ENCODE measurements around the gene GP1BB. TPM values are rescaled to one million over a fixed set of nuclear protein-coding genes. Genes with fewer than 3 reads are reported as not detected.

The GP1BB gene
- total and polyA plus RNA-seq, 12 donors = 5.3 to 56.1 (median 9.5) TPM; not detected in 6

GRCh38 chr22:19727310-19728150 lies 4.2 kb downstream of the GP1BB start:
- H3K4me3 ChIP-seq = no peak overlapping the region
- intact Hi-C loops (cut with DNase I) = loop anchor here in 1 of 10 donors (2.0 kb wide), 1 partner anchor 183 kb away; no protein-coding TSS in a partner anchor
- H3K36me3 ChIP-seq = peaks cover 0 to under 1% (median 0%) of the 10 kb centered on the region in 9 donors
- 59 to 65% methylated on average over 61 of the region's 61 CpGs for WGBS, 2 donors
- DNase-seq (no peak), ATAC-seq (no peak)
- peaks cover 0 to 39% (median 27%) of the 10 kb centered on the region in 7 donors for H3K27me3 ChIP-seq
- peaks cover 11 to 26% (median 22%) of the 10 kb centered on the region in 9 donors for H3K4me1 ChIP-seq
- H3K9me3 ChIP-seq = no peaks in the 10 kb centered on the region
- no peak for TF ChIP-seq CTCF (IDR thresholded peaks at IDR 0.05)
- H3K27ac ChIP-seq = no peak overlapping the region

- Histone ChIP-seq H3K4me1 (peaks cover 5 to 18% (median 14%) of the 10 kb centered on the region in 9 donors), H3K36me3 (no peaks in the 10 kb centered on the region), H3K27me3 (peaks cover 0 to 32% (median 20%) of the 10 kb centered on the region in 7 donors), H3K9me3 (no peaks in the 10 kb centered on the region), H3K27ac (no peak overlapping the region), H3K4me3 (no peak overlapping the region)
- DNase-seq (no peak), ATAC-seq (no peak)
- TF ChIP-seq CTCF (IDR thresholded peaks at IDR 0.05) = no peak
- 71 to 78% methylated on average over 6 of the region's 6 CpGs for WGBS, 2 donors
- intact Hi-C loops (cut with DNase I) = loop anchor here in 1 of 10 donors (2.0 kb wide), 1 partner anchor 183 kb away; no protein-coding TSS in a partner anchor
Measured at GRCh38 chr22:19728271-19728670, 4.9 kb downstream of the GP1BB start.

GRCh38 chr22:19728836-19729235 lies 5.5 kb downstream of the GP1BB start:
- H3K27ac ChIP-seq = no peak overlapping the region
- no peak overlapping the region for H3K4me3 ChIP-seq
- intact Hi-C loops (cut with DNase I) = loop anchor here in 1 of 10 donors (2.0 kb wide), 1 partner anchor 182 kb away; no protein-coding TSS in a partner anchor
- 73 to 74% methylated on average over 10 of the region's 10 CpGs for WGBS, 2 donors
- ATAC-seq (no peak), DNase-seq (no peak)
- no peaks in the 10 kb centered on the region for H3K9me3 ChIP-seq
- H3K4me1 ChIP-seq = peaks cover 0 to 13% (median 9%) of the 10 kb centered on the region in 9 donors
- H3K27me3 ChIP-seq = peaks cover 0 to 26% (median 14%) of the 10 kb centered on the region in 7 donors
- no peak for TF ChIP-seq CTCF (IDR thresholded peaks at IDR 0.05)
- H3K36me3 ChIP-seq = no peaks in the 10 kb centered on the region

GRCh38 chr22:19729507-19729906 lies 6.2 kb downstream of the GP1BB start:
- no peak for ATAC-seq
- H3K36me3 ChIP-seq = no peaks in the 10 kb centered on the region
- no peak overlapping the region for H3K27ac ChIP-seq
- no peak for DNase-seq
- WGBS, 2 donors = 77 to 86% methylated on average over 9 of the region's 9 CpGs
- no peak for TF ChIP-seq CTCF (IDR thresholded peaks at IDR 0.05)
- intact Hi-C loops (cut with DNase I) = loop anchor here in 1 of 10 donors (2.0 kb wide), 1 partner anchor 181 kb away; no protein-coding TSS in a partner anchor
- no peaks in the 10 kb centered on the region for H3K9me3 ChIP-seq
- peaks cover 0 to 11% (median 9%) of the 10 kb centered on the region in 9 donors for H3K4me1 ChIP-seq
- peaks cover 0 to 20% (median 8%) of the 10 kb centered on the region in 7 donors for H3K27me3 ChIP-seq
- H3K4me3 ChIP-seq = no peak overlapping the region
